Ammon's horn (tissue), 1 donor: ENCODE results near the gene IGF1R.

Source experiments
- DNase-seq: peaks from one replicate; pipeline ENCODE4 v3.0.0-alpha.2; 2016; ENCODE audit warnings: low spot score

IGF1R gene

GRCh38 chr15:98914626-98915025 is 266.3 kb downstream of the IGF1R start:
- no peak for DNase-seq

- DNase-seq: no peak
These were observed 268.5 kb downstream of the IGF1R start for GRCh38 chr15:98916826-98917225.

GRCh38 chr15:98917417-98917816 is 269.1 kb downstream of the IGF1R start:
- no peak for DNase-seq

GRCh38 chr15:98920091-98920880 is 271.9 kb downstream of the IGF1R start:
- DNase-seq: peak; percentile 43

- DNase-seq: peak; percentile 62
These were observed 274.8 kb downstream of the IGF1R start for GRCh38 chr15:98923171-98923570.

DNA sequence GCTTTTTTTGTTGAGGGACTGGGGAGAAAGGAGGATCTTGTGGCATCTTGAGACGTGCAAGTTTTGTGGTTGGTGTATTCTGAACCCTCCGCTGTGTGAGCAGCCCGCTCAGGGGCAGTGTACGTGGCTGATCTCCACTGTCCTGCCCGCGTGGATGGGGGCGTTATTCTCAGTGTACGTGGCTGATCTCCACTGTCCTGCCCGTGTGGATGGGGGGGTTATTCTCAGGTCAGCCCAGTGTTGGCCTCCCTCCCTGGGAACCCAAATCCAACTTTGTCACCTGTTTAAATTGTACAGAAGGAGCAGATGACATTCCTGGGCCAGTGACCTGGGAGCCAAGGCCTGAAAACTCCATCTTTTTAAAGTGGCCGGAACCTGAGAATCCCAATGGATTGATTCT is 275.2 kb downstream of the IGF1R start:
- no peak for DNase-seq

DNA sequence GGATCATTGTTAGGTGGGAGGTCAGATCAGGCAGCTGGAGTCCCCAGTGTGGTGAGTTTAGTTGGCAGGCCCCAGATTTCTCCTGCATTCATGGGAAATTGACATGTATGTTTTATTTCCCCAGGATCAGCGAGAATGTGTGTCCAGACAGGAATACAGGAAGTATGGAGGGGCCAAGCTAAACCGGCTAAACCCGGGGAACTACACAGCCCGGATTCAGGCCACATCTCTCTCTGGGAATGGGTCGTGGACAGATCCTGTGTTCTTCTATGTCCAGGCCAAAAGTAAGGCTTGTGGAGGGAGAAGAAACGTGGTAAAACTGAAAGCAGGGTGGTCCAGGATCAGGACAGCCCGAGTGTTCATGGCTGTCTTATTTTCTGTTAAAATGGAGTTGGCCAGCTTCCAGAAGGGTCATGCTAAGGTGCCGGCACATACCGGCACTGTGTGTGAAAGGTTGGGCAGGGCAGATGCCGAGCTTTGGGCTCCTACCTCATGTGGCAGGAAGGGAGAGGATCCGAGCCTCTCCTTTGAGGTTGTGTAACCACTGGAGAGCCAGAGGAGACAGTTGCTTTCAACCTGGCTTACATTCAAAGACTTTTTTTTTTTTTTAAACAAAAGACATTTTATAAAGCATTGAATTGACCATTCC is 276.2 kb downstream of the IGF1R start:
- no peak for DNase-seq

- no peak for DNase-seq
These were observed 277.9 kb downstream of the IGF1R start for GRCh38 chr15:98926236-98926635.

GRCh38 chr15:98927022-98927421 is 278.7 kb downstream of the IGF1R start:
- DNase-seq: no peak

- no peak for DNase-seq
These were observed 279.7 kb downstream of the IGF1R start for GRCh38 chr15:98927996-98928395.

GRCh38 chr15:98930576-98930975 is 282.2 kb downstream of the IGF1R start:
- no peak for DNase-seq

DNA sequence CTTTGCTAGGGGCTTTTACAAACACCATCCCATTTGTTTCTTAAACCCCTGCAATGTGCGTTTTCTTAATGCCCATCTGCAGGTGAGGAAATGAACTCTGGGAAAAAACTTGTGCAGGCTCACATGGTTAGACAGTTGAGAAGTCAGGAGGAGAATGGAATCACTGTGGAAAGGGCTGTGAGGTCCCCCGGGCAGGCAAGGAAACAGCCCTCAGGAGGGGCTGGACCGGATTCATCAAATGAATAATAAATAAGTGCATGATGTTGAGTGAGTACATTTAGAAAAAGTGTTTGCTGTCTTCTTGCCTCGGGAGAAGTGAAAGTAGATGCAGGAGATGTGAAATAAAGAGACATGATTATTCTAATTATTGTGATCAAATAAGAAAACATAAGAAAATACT is 282.7 kb downstream of the IGF1R start:
- DNase-seq: no peak

DNA sequence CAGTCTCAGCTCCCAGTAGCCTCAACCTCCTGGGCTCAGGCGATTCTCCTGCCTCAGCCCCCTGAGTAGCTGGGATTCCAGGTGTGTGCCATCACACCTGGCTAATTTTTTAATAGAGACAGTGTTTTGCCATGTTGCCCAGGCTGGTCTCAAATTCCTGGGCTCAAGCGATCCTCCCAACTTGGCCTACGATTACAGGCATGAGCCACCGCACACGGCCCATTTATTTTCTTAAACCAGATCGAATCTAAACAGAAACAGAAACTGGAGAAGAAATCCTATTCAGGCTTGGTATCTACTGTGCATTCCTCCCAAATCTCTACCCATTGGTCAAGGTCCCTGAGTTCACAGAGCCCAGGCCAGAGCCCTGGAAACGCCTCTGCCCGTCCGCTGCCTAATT is 285.1 kb downstream of the IGF1R start:
- no peak for DNase-seq

DNA sequence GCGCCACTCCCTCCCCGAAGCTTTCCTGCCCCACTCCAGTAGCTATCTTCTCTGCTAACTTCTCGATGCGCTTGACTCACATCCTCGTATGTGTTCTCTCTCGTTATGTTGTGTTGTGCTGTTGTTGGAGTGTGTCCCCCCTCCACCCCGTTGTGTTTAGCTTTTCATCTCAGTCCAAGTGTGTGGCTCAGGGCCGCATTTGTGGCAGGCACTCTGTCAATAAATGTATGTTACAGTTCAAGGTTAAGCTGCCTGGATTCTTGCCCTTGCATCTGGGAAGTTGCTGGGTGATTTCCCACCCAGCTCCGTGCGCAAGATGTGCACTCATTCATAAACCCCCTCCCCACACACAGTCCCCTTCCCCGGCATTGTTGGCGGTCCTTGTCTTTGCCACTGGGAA is 287.4 kb downstream of the IGF1R start:
- no peak for DNase-seq

DNA sequence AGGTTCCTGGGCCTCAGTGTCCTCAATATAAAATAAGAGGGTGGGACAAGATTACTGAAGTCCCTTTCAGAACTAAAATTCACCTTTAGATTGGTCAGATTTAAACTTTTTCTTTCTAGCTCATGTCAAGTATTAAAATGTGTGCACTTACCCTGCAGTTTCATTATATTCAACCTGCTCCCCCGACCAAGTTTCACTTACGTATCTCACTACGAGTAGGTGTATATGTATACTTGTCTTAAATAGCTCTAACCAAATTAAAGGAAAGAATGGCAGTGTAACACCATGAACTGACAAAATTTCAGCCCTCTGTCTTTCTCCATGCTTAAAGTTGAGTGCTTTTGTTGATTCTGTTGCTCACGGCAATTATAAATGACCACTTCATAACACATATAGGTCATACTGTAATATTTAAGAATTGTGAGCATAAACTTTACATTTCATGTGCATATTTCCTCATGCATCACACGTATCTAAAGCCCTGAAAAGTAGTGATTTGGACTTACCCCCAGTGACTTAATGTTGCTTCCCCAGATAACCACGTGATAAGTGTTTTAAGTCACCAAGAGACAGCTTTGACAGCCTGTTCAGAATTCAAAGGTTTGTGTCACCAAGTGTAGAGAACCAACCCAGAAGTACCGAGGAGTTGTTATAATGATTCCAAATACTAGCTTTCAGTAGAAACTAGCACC is 289.2 kb downstream of the IGF1R start:
- no peak for DNase-seq

- no peak for DNase-seq
These were observed 289.7 kb downstream of the IGF1R start for GRCh38 chr15:98938105-98938417.

DNA sequence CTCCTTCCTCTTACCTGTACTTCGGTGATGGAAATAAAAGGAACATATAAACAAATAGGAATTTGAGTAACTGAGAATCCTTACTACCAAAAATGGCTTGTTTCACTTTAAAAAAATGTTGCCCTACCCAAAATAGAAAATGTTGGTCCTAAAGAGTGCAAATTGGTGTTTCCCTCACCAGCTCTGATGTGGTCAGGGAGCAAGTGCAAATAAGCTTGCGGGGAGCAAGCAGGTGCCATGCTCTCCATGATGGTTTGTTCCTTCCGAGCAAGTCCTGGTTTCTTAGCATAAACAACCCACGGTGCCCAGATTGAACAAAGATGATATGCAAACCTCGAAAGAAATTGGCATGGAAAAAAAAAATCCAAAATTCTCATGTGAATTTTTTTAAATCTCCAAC is 290.5 kb downstream of the IGF1R start:
- no peak for DNase-seq

DNA sequence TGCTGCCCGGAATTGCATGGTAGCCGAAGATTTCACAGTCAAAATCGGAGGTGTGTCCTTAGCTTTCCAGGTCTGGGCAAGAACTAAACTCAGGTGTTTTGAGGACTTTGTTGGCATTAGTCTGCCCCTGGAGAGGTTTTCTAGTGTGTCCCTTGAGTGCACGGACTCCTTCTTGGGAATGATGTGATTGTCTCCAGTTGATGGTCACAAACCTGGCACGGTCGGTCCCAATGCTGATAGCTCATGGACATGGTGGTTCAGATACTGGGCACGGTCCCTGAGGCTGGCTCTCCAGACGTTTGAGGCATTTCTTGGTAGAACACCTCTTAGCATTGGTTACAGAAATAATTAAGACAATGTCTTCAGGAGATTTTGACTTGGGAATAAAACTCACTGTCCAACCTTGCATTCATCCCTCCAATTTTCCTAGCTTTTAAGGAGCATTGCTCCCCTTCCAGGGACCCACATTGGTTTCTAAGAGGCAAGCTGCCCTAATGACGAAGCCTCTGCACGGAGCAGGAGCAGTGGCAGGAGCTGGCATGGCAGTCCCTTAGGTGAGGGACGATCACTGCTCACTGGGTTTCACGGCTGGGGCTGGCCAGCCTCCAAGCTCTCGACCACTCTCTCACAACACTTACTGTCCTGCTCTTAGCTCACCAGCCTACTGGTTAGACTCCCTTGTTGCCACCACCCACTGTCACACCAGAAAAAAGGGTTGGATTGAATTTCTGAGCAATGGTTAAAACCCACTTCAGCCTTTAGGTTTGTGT is 291.2 kb downstream of the IGF1R start:
- DNase-seq: no peak

DNA sequence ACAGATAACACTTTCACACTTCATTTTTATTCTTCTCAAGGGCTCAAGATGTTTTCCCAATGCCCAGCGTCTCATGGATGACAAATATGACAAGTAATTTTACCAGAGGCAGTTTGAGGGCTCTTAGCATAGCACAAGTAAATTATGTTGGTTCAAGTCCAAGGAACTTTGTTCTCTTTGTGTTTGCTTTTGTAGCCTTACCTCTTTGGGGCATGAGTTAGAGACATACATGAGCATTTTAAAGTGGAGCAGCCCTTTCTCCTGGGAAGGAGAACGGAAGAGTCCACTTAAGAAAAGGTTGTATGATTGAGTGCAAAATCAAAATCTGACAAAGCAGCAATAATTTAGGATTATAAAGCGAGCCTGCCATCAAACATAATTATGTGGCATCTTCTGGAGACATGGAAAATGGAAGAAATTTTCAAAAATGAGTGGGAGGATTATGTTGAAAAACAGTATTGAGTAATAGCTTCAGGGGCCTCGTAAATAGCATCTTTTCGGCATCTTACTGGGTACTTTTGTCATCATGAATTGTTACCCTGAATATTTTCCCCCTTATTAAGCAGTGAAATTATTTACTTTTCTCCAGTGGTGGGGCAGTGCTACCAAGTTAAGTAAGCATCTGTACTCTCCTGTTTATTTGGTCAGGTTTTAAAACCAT is 293.4 kb downstream of the IGF1R start:
- DNase-seq: no peak

DNA sequence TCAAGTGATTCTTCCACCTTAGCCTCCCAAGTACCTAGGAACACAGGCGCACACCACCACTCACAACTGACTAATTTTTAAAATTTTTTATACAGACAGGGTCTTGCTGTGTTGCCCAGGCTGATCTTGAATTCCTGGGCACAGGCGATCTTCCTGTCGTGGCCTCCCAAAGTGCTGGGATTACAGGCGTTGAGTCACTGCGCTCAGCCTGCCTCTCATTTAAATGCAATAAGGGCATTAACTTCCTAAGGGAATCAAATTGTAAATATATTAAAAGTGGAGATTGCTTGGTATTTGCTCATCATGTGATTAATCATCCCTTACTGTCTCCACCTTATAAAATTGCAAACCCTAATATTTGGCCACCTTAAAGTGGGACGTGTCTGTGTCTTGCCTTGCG is 294.1 kb downstream of the IGF1R start:
- DNase-seq: no peak

- no peak for DNase-seq
These were observed 294.7 kb downstream of the IGF1R start for GRCh38 chr15:98943051-98943508.

DNA sequence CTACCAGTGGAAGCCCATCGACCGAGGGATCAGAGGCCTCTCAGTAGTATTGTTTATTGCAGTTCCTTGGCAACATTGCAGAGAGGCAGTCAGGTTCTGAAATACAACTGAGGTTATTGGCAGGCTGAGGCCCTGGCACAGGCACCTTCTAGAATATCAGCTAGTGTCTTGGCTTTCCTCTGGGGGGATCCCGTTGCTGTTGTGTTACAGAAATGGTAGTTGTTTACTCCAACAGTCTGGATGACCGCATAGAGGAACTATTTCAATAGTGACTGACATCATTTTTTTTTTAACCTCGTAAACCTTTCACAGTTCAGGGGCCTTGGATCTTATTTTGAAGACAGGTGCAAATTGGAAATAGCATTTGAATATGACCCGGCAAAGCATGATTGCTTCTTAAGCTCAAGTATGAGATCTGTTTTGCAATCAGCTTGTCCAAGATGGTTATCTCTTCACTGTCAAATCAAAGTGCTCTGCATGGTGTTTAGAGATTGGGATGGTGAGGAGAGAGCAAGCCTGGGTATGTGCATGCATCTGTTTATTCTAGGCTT is 295.3 kb downstream of the IGF1R start:
- peak; percentile 66 for DNase-seq
